ENCODE data around the gene ZNF714.

ZNF714 gene

GRCh38 chr19:21082011-21082975 lies at the start of gene ZNF714:
Gene ZNF714 (plus strand): TSS chr19:21082203. CDS start chr19:21098269, 16,066 bp downstream.
- DNase-seq, result peak; percentile 89

GRCh38 chr19:21045028-21045427 lies 37.0 kb upstream of the ZNF714 start:
- no peak for DNase-seq

- no peak for DNase-seq
Observed at GRCh38 chr19:21046489-21046888, 35.5 kb upstream of the ZNF714 start.

- DNase-seq, result no peak
Observed at GRCh38 chr19:21047716-21048115, 34.3 kb upstream of the ZNF714 start.

GRCh38 chr19:21052902-21053301 lies 29.1 kb upstream of the ZNF714 start:
- DNase-seq, result no peak

- DNase-seq, result no peak
Observed at GRCh38 chr19:21065336-21065735, 16.7 kb upstream of the ZNF714 start.

- DNase-seq, result no peak
Observed at GRCh38 chr19:21084343-21084742, 2.3 kb downstream of the ZNF714 start.

- DNase-seq, result no peak
Observed at GRCh38 chr19:21087871-21088270, 5.9 kb downstream of the ZNF714 start.

GRCh38 chr19:21092109-21092508 lies 10.1 kb downstream of the ZNF714 start:
- DNase-seq, result no peak

GRCh38 chr19:21094347-21095025 lies 12.5 kb downstream of the ZNF714 start:
- no peak for DNase-seq

- no peak for DNase-seq
Observed at GRCh38 chr19:21098291-21098690, 16.3 kb downstream of the ZNF714 start.

GRCh38 chr19:21101521-21102242 lies 19.7 kb downstream of the ZNF714 start:
- DNase-seq, result no peak

GRCh38 chr19:21109116-21109515 lies 27.1 kb downstream of the ZNF714 start:
- no peak for DNase-seq

- DNase-seq, result no peak
Observed at GRCh38 chr19:21110183-21110582, 28.2 kb downstream of the ZNF714 start.

GRCh38 chr19:21115430-21115829 lies 33.4 kb downstream of the ZNF714 start:
- no peak for DNase-seq

- DNase-seq, result no peak
Observed at GRCh38 chr19:21117041-21117907, 35.3 kb downstream of the ZNF714 start.

- DNase-seq, result no peak
Observed at GRCh38 chr19:21126078-21126477, 44.1 kb downstream of the ZNF714 start.

- DNase-seq, result peak; percentile 18
Observed at GRCh38 chr19:21127001-21127400, 45.0 kb downstream of the ZNF714 start.

GRCh38 chr19:21127898-21128297 lies 45.9 kb downstream of the ZNF714 start:
- DNase-seq, result no peak

GRCh38 chr19:21128901-21129698 lies 47.1 kb downstream of the ZNF714 start:
- DNase-seq, result no peak

- DNase-seq, result no peak
Observed at GRCh38 chr19:21130097-21130775, 48.2 kb downstream of the ZNF714 start.
